Colonic mucosa (tissue), 4 donors: ENCODE data around the gene FBXO31. TPM values are rescaled to one million over a fixed set of nuclear protein-coding genes. Genes with fewer than 3 reads are reported as not detected.

Source experiments
- DNase-seq: peaks from one replicate; pipeline ENCODE4 v3.0.0-alpha.2; 2020
- H3K27ac ChIP-seq: fragments of 200-600 bp; one replicate; pipeline ENCODE4 v1.8.0; 2021
- H3K27me3 ChIP-seq: fragments of 200-600 bp; one replicate; pipeline ENCODE4 v1.8.0; 2021
- H3K36me3 ChIP-seq: fragments of 200-600 bp; one replicate; pipeline ENCODE4 v1.8.0; 2021
- H3K4me1 ChIP-seq: fragments of 200-600 bp; one replicate; pipeline ENCODE4 v1.8.0; 2021; ENCODE audit warnings: mild to moderate bottlenecking
- H3K4me3 ChIP-seq: fragments of 200-600 bp; one replicate; pipeline ENCODE4 v1.8.0; 2021
- H3K9ac ChIP-seq, 2 donors: one replicate each; pipeline ENCODE4 v1.7.0; 2013; ENCODE audit warnings: control low read depth in 2 of 2, low read depth in 2 of 2, low read length in 2 of 2
- H3K9me3 ChIP-seq: fragments of 200-600 bp; one replicate; pipeline ENCODE4 v1.8.0; 2021
- CTCF ChIP-seq: fragments of 200-600 bp; IDR thresholded peaks from one replicate; pipeline ENCODE4 v1.8.0; 2022; ENCODE audit warnings: antibody characterized with exemption, mild to moderate bottlenecking
- intact Hi-C: fragments of 100-400 bp; cut with DNase I; formaldehyde crosslinking; loops from one replicate; pipeline ENCODE4 v1.14.1; 2022
- total RNA-seq, 2 donors: library from RNA; stranded (reverse); fragmentation: NEBNext Ultra II Directional in 1 of 2; extraction: Animal tissue kit (Norgen Biotek cat#: 25700) in 1 of 2; gene quantifications; one replicate each; pipeline ENCODE4 v1.2.1, GENCODE V29; 2021
- donor health status: healthy.
- donor health status: DM: no; HTN: no; CAD: no.
- donor health status: DM: no; HTN: no; CAD: no.

The FBXO31 gene
- total RNA-seq, 2 donors from 2014 or later, result 35.1 to 52.3 TPM

GRCh38 chr16:87316923-87317749 is 66.4 kb downstream of the FBXO31 start, which contains the start of gene C16orf95:
C16orf95 (minus strand) TSS chr16:87317392; CDS start chr16:87317242, 150 bp downstream.
- Histone ChIP-seq H3K27ac (peak within 1 kb of the TSS; percentile 92), H3K36me3 (no peaks in the 10 kb centered on the region), H3K4me3 (peak within 1 kb of the TSS; percentile 87), H3K27me3 (no peaks in the 10 kb centered on the region), H3K9ac (peak within 1 kb of the TSS; percentile 94 to 95), H3K9me3 (no peaks in the 10 kb centered on the region), H3K4me1 (no peaks in the 10 kb centered on the region)
- intact Hi-C loops, result loop anchor here (5.0 kb wide), 1 partner anchor 75 kb away; the partner anchor contains the start of gene MAP1LC3B
- TF ChIP-seq CTCF, result peak; percentile 69
- DNase-seq, result peak; percentile 98

GRCh38 chr16:87316450-87316922 is 67.1 kb downstream of the FBXO31 start:
- H3K4me1 ChIP-seq, result no peaks in the 10 kb centered on the region
- DNase-seq, result no peak
- no peak for TF ChIP-seq CTCF
- H3K9me3 ChIP-seq, result no peaks in the 10 kb centered on the region
- peak overlapping the region; percentile 87 for H3K4me3 ChIP-seq
- H3K27ac ChIP-seq, result peak overlapping the region; percentile 92
- H3K36me3 ChIP-seq, result no peaks in the 10 kb centered on the region
- H3K27me3 ChIP-seq, result no peaks in the 10 kb centered on the region
- peak overlapping the region in 1 of 2 donors; percentile 94 for H3K9ac ChIP-seq
- intact Hi-C loops, result loop anchor here (5.0 kb wide), 1 partner anchor 76 kb away; the partner anchor contains the start of gene MAP1LC3B

- intact Hi-C loops, result loop anchor here (5.0 kb wide), 1 partner anchor 77 kb away; the partner anchor contains the start of gene MAP1LC3B
- no peak for TF ChIP-seq CTCF
- H3K27me3 ChIP-seq, result no peaks in the 10 kb centered on the region
- no peak overlapping the region for H3K9ac ChIP-seq
- H3K4me3 ChIP-seq, result no peak overlapping the region
- no peak for DNase-seq
- H3K9me3 ChIP-seq, result no peaks in the 10 kb centered on the region
- H3K4me1 ChIP-seq, result no peaks in the 10 kb centered on the region
- no peaks in the 10 kb centered on the region for H3K36me3 ChIP-seq
- H3K27ac ChIP-seq, result no peak overlapping the region
Measured at GRCh38 chr16:87314990-87315420, 68.6 kb downstream of the FBXO31 start.

- intact Hi-C loops, result no loop called here
- Histone ChIP-seq H3K36me3 (no peaks in the 10 kb centered on the region), H3K27ac (no peak overlapping the region), H3K9me3 (no peaks in the 10 kb centered on the region), H3K9ac (no peak overlapping the region), H3K4me1 (no peaks in the 10 kb centered on the region), H3K4me3 (no peak overlapping the region), H3K27me3 (no peaks in the 10 kb centered on the region)
- no peak for TF ChIP-seq CTCF
- no peak for DNase-seq
Measured at GRCh38 chr16:87312008-87312407, 71.6 kb downstream of the FBXO31 start.

- no peaks in the 10 kb centered on the region for H3K27me3 ChIP-seq
- no peak overlapping the region for H3K4me3 ChIP-seq
- no peaks in the 10 kb centered on the region for H3K9me3 ChIP-seq
- DNase-seq, result no peak
- H3K9ac ChIP-seq, result no peak overlapping the region
- no peaks in the 10 kb centered on the region for H3K36me3 ChIP-seq
- no peak overlapping the region for H3K27ac ChIP-seq
- no peaks in the 10 kb centered on the region for H3K4me1 ChIP-seq
- intact Hi-C loops, result no loop called here
- TF ChIP-seq CTCF, result no peak
Measured at GRCh38 chr16:87311387-87311786, 72.2 kb downstream of the FBXO31 start.
